OCI-LY7 (cell line): Measurements from ENCODE around the gene C10orf53. TPM values are rescaled to one million over a fixed set of nuclear protein-coding genes. Genes with fewer than 3 reads are reported as not detected.

Experiments used
- BruUV-seq: library from RNA; stranded (reverse); fragments of 400-500 nt; replicated peaks from 2 replicates; lab custom pipeline; 2021; lab: Mats Ljungman, UMichigan
- CTCF ChIA-PET: fragments of 300-600 bp; sonication (Branson Sonifier 250); formaldehyde crosslinking; loops from one replicate; lab custom pipeline; 2022; ENCODE audit warnings: antibody characterized with exemption; ENCODE audit not compliant: unreplicated experiment; lab: Charles Lee
- POLR2A ChIA-PET: fragments of 300-600 bp; sonication (Branson Sonifier 250); formaldehyde crosslinking; loops from one replicate; lab custom pipeline; 2022; ENCODE audit warnings: antibody characterized with exemption; lab: Charles Lee
- DNase-seq: peaks from one replicate; pipeline ENCODE4 v3.0.0-alpha.2; 2015; ENCODE audit warnings: low spot score
- H2AFZ ChIP-seq: fragments of 200-600 bp; sonication (generic), shearing (Covaris generic); 2 replicates; pipeline ENCODE4 v1.6.1; 2014; ENCODE audit warnings: mild to moderate bottlenecking, antibody characterized with exemption, low read length, moderate library complexity
- H3K27ac ChIP-seq: fragments of 200-600 bp; sonication (generic); 2 replicates; pipeline ENCODE4 v1.5.1; 2014; ENCODE audit warnings: mixed run types, low read depth, mild to moderate bottlenecking, moderate library complexity, low read length, inconsistent platforms; ENCODE audit not compliant: poor library complexity, severe bottlenecking
- H3K36me3 ChIP-seq: fragments of 200-600 bp; sonication (generic); 2 replicates; pipeline ENCODE4 v1.6.1; 2014; ENCODE audit warnings: mild to moderate bottlenecking, antibody characterized with exemption, low read length, moderate library complexity, mixed read lengths; ENCODE audit not compliant: insufficient read depth
- H3K4me1 ChIP-seq: fragments of 200-600 bp; sonication (generic); 2 replicates; pipeline ENCODE4 v1.5.1; 2014; ENCODE audit warnings: mild to moderate bottlenecking, low read length; ENCODE audit not compliant: insufficient read depth, poor library complexity, severe bottlenecking
- H3K4me2 ChIP-seq: fragments of 200-600 bp; sonication (generic); 2 replicates; pipeline ENCODE4 v1.6.1; 2014; ENCODE audit warnings: mild to moderate bottlenecking, low read length
- H3K4me3 ChIP-seq: fragments of 200-600 bp; sonication (generic); 2 replicates; pipeline ENCODE4 v1.5.1; 2014; ENCODE audit warnings: mild to moderate bottlenecking, low read depth, low read length; ENCODE audit not compliant: poor library complexity, severe bottlenecking
- H3K79me2 ChIP-seq: fragments of 200-600 bp; sonication (generic); 2 replicates; pipeline ENCODE4 v1.6.1; 2016; ENCODE audit warnings: low read depth, mild to moderate bottlenecking, low read length, moderate library complexity, mixed read lengths; ENCODE audit not compliant: insufficient read depth
- H3K9me2 ChIP-seq: fragments of 200-600 bp; sonication (generic); 2 replicates; pipeline ENCODE4 v1.6.1; 2016; ENCODE audit warnings: mild to moderate bottlenecking, low read length, mixed read lengths; ENCODE audit not compliant: insufficient read depth
- H3K9me3 ChIP-seq: fragments of 200-600 bp; sonication (generic); 2 replicates; pipeline ENCODE4 v1.6.1; 2014; ENCODE audit warnings: mild to moderate bottlenecking, mixed run types, low read length, mixed read lengths
- H4K20me1 ChIP-seq: fragments of 200-600 bp; sonication (generic); 2 replicates; pipeline ENCODE4 v1.6.1; 2014; ENCODE audit warnings: mild to moderate bottlenecking, antibody characterized with exemption, low read length, moderate library complexity, mixed read lengths; ENCODE audit not compliant: insufficient read depth
- EZH2phosphoT487 ChIP-seq: fragments of 200-600 bp; sonication (generic); IDR thresholded peaks from 2 replicates; pipeline ENCODE4 v1.6.1; 2018; ENCODE audit warnings: low read depth, borderline replicate concordance, mild to moderate bottlenecking, mixed run types, antibody characterized with exemption, low read length, moderate library complexity, mixed read lengths
- intact Hi-C: fragments of 100-400 bp; cut with micrococcal nuclease; formaldehyde crosslinking; loops from one replicate; pipeline ENCODE4 v1.10.0; 2022; ENCODE audit not compliant: unreplicated experiment
- total RNA-seq, 2 experiments: library from RNA; depleted of rRNA in 1 of 2; stranded (reverse); fragments of >200 nt in 1 of 2; shearing (Covaris generic) in 1 of 2; gene quantifications; 2 replicates each; pipeline ENCODE4 v1.2.3, GENCODE V29; 2014 to 2022
- TF ChIP-seq, protein P1 (sequence below): fragments of 200-600 bp; sonication (generic); conservative IDR thresholded peaks from 2 replicates; pipeline ENCODE4 v1.5.1; 2014; ENCODE audit warnings: mild to moderate bottlenecking, antibody characterized with exemption, low read length, moderate library complexity, mixed read lengths

The C10orf53 gene
- total RNA-seq, 2 experiments from 2014 or later, result not detected

DNA sequence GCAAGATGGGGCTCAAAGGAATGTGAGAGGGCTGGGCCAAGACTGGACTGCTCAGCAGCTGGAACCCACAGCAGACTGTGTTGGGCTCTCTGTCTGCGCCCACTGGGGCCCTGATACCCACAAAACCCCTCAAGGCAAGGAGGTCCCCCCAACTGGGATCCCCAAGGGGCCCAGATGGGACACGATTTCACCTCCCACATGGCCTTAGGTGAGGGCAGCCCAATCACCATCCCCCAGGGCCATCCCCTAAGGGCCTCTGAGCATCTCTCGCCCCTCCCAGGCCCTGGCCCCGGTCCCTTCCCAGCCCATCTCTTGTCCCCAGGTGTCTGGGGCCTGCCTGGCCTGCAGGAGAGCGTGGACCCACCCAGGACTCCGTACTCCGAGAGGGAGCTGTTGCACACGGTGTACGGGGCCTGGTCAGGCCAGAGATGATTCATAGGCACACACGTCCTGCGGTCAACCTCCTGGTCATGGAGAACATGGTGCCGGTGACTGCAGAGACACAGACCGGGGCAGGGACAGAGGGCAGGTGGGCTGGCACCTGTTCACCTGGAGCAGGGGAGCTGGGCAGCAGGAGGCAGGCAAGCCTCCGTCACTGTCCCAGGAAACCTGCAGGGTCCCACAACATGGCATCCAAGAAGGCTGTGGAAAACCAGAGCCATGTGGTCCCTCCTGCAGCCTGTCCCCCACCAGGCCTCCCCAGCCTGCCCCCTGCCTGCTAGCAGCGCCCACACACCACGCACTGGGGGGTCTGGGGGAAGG lies 61.1 kb downstream of the C10orf53 start:
- no peak for TF ChIP-seq EZH2phosphoT487
- TF ChIP-seq, protein P1, sequence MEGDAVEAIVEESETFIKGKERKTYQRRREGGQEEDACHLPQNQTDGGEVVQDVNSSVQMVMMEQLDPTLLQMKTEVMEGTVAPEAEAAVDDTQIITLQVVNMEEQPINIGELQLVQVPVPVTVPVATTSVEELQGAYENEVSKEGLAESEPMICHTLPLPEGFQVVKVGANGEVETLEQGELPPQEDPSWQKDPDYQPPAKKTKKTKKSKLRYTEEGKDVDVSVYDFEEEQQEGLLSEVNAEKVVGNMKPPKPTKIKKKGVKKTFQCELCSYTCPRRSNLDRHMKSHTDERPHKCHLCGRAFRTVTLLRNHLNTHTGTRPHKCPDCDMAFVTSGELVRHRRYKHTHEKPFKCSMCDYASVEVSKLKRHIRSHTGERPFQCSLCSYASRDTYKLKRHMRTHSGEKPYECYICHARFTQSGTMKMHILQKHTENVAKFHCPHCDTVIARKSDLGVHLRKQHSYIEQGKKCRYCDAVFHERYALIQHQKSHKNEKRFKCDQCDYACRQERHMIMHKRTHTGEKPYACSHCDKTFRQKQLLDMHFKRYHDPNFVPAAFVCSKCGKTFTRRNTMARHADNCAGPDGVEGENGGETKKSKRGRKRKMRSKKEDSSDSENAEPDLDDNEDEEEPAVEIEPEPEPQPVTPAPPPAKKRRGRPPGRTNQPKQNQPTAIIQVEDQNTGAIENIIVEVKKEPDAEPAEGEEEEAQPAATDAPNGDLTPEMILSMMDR, result no peak
- H2AFZ ChIP-seq, result no peak overlapping the region
- intact Hi-C loops, result no loop called here
- no peak overlapping the region for H3K27ac ChIP-seq
- no peak overlapping the region for H3K4me2 ChIP-seq
- DNase-seq, result no peak
- no peaks in the 10 kb centered on the region for H3K4me1 ChIP-seq
- H3K4me3 ChIP-seq, result no peak overlapping the region
- CTCF ChIA-PET, result no interaction called here
- no peaks in the 10 kb centered on the region for H3K9me3 ChIP-seq
- H3K79me2 ChIP-seq, result no peaks in the 10 kb centered on the region
- no TSS peak for BruUV-seq
- H3K9me2 ChIP-seq, result no peaks in the 10 kb centered on the region
- no peaks in the 10 kb centered on the region for H3K36me3 ChIP-seq
- no peaks in the 10 kb centered on the region for H4K20me1 ChIP-seq
- POLR2A ChIA-PET, result no interaction called here

DNA sequence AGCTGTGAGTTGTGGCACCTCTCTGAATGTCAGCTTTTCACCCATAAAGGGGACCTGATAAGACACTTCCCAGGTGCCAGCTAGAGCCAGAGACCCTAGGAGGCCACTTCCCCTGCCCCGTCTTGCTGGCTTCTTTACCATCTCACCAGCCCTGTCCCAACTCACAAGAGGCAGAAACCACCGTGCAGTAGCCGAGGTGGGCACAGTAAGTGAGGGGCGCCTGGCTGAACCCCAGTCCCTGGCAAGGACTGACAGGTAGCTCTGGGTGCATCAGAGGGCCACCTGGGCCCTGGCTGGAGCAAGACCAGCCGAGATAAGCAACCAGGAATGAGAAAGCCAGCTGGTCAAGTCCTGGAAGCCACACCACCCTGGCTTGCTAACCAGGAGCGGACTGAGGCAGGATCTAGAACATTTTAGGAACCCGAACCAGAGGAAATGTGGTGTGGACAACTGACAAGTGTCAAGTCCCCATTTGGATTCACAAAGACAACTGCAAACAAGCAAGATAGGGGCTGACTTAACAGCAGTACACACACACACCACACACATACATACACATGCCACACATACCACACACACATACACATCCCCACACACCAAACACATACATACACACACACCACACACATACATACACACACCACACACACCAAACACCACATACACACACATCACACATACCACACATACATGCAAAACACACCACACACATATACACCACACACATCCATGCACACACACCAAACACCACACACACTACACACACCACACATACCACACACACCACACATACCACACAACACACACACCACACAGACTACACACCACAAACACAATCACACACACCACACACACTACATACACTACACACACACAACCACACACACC lies 61.9 kb downstream of the C10orf53 start:
- Histone ChIP-seq H3K27ac (no peak overlapping the region), H3K4me2 (no peak overlapping the region), H3K36me3 (no peaks in the 10 kb centered on the region), H3K9me2 (no peaks in the 10 kb centered on the region), H2AFZ (no peak overlapping the region), H4K20me1 (no peaks in the 10 kb centered on the region), H3K4me1 (no peaks in the 10 kb centered on the region), H3K9me3 (no peaks in the 10 kb centered on the region), H3K4me3 (no peak overlapping the region), H3K79me2 (no peaks in the 10 kb centered on the region)
- TF ChIP-seq, protein P1, result no peak
- no peak for TF ChIP-seq EZH2phosphoT487
- POLR2A ChIA-PET, result no interaction called here
- CTCF ChIA-PET, result no interaction called here
- intact Hi-C loops, result no loop called here
- BruUV-seq, result no TSS peak
- DNase-seq, result no peak
